ENCODE measurements around the gene NFE2L2. TPM values are rescaled to one million over a fixed set of nuclear protein-coding genes. Genes with fewer than 3 reads are reported as not detected.

Gene NFE2L2
- total RNA-seq: 10 to 100 TPM; 54.1 to 54.2 TPM

DNA sequence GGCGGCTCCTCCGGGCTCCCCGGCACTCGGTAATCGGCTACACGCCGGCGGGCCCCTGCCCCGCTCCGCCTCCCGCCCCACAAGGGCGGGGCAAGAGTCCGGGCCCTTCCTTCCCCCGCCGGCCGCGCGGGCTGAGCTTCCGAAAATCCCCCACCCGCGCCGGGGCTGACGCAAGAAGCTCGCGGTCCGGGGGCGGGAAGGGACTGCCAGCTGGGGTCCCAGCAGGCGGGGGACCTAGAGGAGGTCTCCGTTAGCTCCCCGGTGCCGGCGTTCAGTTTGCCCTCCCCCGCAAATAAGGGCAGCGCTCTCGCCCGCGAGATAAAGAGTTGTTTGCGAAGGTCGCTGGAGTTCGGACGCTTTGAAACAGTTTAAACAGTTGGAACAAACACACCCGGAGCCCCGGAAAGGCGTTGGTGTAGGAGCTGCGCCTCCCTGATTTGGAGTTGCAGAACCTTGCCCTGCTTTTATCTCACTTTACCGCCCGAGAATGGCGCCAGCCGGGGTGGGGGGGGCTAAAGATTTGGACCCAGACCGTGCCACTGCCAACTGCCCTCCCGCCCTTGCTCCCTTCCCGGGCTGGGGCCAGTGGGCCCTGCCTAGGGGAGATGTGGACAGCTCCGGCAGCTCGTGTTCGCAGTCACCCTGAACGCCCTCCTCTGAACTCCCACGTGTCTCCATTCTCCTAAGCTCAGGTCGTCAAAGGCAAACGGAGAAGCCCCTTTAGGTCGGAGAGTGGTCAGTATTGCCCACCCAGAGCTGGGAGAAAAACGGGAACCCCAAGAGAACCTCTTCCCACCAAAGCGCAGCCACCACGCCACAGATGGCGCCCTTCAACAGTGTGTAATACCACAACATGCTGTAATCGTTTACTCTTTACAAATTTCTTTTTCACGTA lies at the start of gene NFE2L2:
Gene NFE2L2, minus strand, starts transcription at position 35 of the 895 bp plus-strand sequence. CDS start 151 bp downstream, outside the sequence.
- CTCF ChIA-PET: interaction anchor here (0.7 to 3.7 kb wide), 16 partner anchors 10 to 100 kb away, joined by 3 to 30 read pairs (median 8); partner anchors contain the start of gene HNRNPA3
- POLR2A ChIA-PET: interaction anchor here (0.5 to 3.7 kb wide), 22 partner anchors 9 to 1186 kb away, joined by 3 to 98 read pairs (median 5); partner anchors contain the start of genes AGPS, HNRNPA3, PJVK and PRKRA

DNA sequence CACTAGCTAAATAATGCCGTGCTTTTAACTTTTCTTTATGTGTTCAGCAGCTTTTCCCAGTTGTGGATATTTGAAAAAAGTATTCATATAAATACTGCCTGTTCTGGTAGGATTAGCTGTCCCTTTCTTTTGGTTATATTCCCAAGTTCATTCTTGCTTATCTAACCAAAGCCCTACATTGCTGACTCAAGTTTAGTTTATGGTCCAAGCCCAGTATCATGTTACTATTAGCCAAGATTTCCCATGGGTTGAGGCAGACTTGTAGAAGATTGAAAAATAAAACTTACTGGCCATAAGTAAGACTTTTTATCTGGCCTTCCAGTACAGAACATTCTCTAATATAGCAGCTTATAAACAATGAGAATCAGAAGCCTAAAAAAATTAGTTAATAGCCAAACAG lies 49.7 kb upstream of the NFE2L2 start:
- ChIA-PET CTCF (interaction anchor here (1.1 kb wide), 1 partner anchor 22 kb away, joined by 3 read pairs; no protein-coding TSS in a partner anchor), POLR2A (no interaction called here)

DNA sequence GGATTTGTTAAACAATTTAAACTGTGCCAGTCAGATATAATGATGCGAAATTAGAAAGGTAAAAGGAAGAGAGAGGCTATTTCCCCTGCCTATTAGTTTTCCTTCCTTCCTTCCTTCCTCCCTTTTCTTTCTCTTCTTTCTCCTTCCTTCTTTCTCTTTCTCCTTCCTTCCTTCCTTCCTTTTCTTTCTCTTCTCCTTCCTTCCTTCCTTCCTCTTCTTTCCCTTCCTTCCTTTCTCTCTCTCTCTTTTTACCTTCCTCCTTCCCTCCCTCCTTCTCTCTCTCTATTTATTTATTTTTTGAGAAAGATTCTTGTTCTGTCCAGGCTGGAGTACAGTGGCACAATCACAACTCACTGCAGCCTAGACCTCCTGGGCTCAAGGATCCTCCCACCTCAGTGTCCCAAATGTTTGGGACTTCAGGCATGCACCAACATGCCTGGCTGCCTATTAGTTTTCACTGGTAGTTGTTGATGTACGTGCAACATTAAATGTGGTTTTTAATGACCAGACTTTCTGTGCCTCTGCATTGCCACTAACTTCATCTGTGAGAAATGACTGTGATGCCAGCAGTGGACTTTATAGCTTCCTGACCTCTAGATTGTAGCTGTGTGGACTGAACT lies 48.7 kb upstream of the NFE2L2 start:
- ChIA-PET POLR2A (no interaction called here), CTCF (interaction anchor here (1.1 to 2.7 kb wide), 3 partner anchors 21 to 149 kb away, joined by 3 to 10 read pairs (median 4); no protein-coding TSS in a partner anchor)

DNA sequence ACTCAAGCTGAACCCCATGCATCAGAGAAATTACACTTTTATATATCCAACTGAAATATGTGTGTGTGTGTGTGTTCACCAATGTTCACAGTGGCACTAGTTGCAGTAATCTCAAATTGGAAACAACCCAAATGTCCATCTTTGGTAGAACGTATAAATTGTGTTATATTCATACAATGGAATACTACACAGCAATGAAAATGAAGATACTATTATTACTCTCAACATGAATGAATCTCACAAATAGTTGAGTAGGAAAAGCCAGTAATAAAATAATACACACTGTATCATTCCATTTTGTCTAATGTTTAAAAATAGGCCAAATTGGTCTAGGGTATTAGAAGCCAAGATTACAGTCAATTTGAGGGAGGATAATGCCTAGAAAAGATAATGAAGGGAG lies 48.0 kb upstream of the NFE2L2 start:
- ChIA-PET POLR2A (no interaction called here), CTCF (interaction anchor here (1.3 to 2.7 kb wide), 2 partner anchors 49 to 148 kb away, joined by 4 to 10 read pairs; no protein-coding TSS in a partner anchor)

DNA sequence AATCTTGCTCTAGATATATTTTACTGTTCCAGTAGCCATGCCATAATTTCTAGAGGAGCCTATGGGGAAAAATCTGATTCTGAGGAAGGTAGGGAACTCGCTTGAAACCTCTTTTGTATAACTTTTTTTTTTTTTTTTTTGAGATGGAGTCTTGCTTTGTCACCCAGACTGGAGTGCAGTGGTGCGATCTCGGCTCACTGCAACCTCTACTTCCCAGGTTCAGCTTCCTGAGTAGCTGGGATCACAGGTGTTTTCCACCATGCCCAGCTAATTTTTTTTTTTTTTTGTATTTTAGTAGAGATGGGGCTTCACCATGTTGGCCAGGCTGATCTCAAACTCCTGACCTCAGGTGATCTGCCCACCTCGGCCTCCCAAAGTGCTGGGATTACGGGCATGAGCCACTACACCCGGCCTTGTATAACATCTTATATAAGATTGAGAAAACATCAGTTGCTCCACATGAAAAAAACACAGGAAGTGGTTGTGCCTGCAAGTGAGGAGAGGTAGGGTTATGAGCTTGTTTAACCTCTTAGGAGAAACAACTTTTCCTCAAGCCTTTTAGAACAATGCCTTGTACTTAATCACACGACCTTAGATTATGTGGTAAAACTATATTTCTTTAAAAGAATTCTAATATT lies 45.3 kb upstream of the NFE2L2 start:
- ChIA-PET CTCF (interaction anchor here (0.7 to 1.6 kb wide), 4 partner anchors 25 to 146 kb away, joined by 3 to 8 read pairs (median 4); partner anchors contain the start of gene NFE2L2), POLR2A (interaction anchor here (1.0 to 1.2 kb wide), 2 partner anchors 45 to 98 kb away, joined by 4 to 8 read pairs; partner anchors contain the start of gene NFE2L2)

DNA sequence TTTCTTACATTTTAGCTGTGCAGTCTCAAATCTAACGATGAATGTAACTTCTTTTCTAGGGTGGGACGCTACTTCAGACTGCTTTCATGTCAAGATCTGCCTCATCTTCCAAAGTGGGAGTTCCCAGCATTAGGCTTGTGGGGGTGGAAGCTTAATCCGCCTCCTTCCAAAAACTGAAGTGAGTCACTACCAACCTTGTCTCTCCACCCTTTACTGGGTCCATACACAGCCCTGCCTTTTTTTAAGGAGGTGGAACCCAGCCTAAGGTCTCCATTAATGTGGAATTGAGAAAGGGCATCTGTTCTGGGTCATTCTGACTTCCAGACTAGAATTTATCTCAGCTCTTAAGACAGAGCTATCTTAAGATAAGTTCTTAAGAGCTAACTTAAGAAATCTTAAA lies 42.0 kb upstream of the NFE2L2 start:
- CTCF ChIA-PET: no interaction called here
- POLR2A ChIA-PET: no interaction called here

DNA sequence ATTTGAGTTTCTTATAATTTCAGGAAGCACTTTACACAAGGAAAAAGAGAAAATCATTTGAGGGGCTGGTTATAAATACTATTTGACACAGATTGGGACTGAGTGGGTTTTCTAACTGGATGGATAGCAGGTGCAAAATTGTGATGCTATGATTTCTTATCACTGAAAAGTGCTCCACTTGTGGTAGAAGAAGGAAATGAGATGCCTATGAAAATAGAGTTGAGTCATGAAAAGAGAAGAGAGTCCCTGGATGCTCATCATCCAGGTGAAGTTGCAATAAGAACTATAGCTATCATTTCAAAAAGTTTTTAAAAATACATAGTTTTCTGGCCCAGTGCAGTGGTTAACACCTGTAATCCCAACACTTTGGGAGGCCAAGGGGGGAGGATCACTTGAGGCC lies 39.4 kb upstream of the NFE2L2 start:
- ChIA-PET POLR2A (no interaction called here), CTCF (interaction anchor here (0.6 kb wide), 1 partner anchor 77 kb away, joined by 3 read pairs; no protein-coding TSS in a partner anchor)

DNA sequence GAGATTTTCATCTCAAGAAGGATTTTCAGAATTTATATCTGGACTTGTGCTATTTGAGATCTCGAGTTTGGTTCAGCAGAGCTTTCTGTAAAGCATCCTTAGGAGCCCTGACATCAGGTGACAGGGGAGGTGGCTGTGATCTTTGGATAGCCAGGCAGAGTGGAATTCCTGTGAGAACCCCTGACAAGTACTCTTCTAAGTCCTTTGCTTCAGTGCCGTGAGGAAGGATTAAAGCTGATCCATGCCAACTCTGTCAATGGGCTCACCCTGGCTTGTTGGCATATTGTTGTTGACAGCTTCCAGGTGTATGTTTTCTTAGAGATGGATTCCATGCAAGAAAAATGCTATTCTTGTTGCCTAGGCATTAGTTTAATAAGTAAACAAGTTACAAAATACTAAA lies 38.0 kb upstream of the NFE2L2 start:
- CTCF ChIA-PET: no interaction called here
- POLR2A ChIA-PET: no interaction called here

DNA sequence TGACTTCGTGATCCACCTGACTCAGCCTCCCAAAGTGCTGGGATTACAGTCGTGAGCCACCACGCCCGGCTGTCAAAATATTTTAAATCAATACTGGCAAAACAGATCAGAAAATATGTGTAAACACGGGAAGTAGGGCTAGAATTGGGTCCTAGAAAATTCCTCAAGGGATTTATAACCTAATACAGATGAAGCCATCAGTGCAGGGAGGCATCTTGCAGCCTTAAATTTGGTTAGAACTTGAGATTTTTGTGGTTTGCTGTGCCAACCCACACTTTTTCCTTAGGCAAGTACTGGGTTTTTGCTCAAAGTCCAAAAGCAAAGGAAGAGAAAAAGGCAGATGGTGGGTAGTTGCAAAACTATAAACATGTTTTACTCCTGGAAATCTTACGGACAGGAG lies 33.7 kb upstream of the NFE2L2 start:
- ChIA-PET POLR2A (no interaction called here), CTCF (interaction anchor here (1.5 kb wide), 1 partner anchor 134 kb away, joined by 5 read pairs; no protein-coding TSS in a partner anchor)

DNA sequence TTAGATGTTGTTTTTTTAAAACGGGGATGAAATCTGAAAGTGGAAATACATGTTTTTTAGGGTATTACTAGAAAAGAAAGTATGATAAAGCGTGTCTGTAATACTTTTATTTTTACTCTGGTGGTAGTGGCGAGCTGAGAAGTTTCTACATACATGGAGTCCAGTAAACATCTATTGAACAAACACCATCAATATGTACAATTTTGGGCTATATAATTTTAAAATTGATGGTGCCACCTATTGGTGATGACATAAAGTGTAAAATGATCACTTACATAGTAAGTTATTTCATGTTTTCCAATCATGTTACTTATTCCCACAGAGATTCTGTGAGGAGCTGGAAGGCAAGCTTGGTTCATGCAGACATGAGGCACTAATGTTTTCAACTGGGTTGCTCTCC lies 31.5 kb upstream of the NFE2L2 start:
- ChIA-PET POLR2A (no interaction called here), CTCF (interaction anchor here (0.8 to 2.1 kb wide), 8 partner anchors 25 to 140 kb away, joined by 3 to 12 read pairs (median 3); partner anchors contain the start of genes HNRNPA3 and NFE2L2)

DNA sequence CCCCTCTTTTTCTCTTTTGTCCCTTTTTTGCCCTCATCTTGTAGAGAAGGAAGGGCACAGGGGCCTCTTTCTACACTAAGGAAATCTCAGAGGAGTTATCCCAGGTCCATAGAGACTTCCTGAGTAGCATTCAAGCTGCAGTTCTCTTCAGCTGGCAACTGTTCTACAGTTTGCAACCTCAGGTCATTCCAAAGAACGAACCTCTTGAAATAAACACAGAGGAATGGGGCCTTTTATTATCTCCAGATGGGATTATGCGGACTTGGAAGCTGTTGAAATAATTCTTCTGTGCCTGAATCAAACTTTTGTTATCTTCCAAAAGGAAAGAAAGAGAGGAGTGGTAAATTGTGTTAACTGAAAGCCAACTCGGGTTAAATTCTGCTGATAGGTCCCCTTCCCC lies 31.0 kb upstream of the NFE2L2 start:
- ChIA-PET CTCF (interaction anchor here (1.4 to 2.1 kb wide), 4 partner anchors 31 to 131 kb away, joined by 3 to 12 read pairs (median 7); partner anchors contain the start of gene NFE2L2), POLR2A (no interaction called here)

DNA sequence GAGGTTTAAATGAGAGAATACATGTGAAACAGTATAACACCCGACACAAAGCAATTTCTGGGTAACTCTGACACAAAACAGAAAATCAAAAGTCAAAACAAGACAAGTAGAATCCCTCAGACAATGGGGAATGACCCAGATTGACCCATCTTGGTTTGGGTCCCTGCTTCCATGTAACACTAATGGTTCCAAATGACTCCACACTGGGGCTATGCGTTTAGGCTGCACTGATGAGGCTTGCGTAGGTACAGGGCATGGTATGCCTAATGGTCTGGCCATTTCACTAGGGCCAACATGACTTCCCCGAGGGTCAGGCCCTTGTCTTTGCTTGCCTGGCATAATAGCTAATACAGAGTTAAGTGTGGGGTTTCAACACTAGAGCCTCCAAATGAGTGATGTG lies 27.2 kb upstream of the NFE2L2 start:
- ChIA-PET CTCF (interaction anchor here (1.0 to 3.5 kb wide), 3 partner anchors 22 to 127 kb away, joined by 3 to 17 read pairs (median 7); partner anchors contain the start of gene NFE2L2), POLR2A (interaction anchor here (2.6 kb wide), 1 partner anchor 27 kb away, joined by 25 read pairs; the partner anchor contains the start of gene NFE2L2)

DNA sequence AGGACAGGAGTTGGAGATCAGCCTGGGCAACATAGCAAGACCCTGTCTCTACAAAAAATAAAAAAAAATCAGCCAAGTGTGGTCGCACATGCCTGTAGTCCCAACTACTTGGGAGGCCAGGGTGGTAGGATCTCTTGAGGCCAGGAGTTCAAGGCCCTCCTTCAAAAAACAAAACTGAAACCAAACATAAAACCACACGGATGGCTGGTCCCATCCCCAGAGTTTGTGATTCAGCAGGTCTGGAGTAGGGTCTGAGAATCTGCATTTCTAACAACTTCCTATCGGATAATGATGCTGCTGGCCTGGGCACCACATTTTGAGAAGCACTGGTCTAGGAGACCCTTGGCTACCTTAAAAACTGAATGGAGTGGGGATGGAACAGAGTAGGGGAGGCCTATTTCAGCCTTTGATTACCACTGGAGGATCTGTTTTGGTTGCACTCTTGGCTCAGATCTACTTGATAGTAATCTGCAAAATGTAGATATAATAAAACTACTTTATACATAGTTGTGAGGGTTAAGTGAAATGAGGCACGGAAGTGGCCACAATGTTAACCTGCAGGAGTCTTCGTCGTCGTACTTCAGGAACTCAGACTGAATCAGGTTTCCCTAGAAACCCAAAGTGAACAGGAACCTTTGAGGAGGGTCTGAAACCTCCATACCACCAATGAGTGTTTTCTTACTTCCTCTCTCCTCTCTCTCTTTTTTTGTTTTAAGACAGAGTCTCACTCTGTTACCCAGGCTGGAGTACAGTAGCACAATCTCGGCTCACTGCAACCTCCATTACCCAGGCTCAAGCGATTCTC lies 25.5 kb upstream of the NFE2L2 start:
- POLR2A ChIA-PET: interaction anchor here (1.8 to 2.6 kb wide), 2 partner anchors 26 to 27 kb away, joined by 13 to 25 read pairs; partner anchors contain the start of gene NFE2L2
- CTCF ChIA-PET: interaction anchor here (0.9 to 1.0 kb wide), 2 partner anchors 26 to 58 kb away, joined by 3 to 4 read pairs; partner anchors contain the start of gene NFE2L2

DNA sequence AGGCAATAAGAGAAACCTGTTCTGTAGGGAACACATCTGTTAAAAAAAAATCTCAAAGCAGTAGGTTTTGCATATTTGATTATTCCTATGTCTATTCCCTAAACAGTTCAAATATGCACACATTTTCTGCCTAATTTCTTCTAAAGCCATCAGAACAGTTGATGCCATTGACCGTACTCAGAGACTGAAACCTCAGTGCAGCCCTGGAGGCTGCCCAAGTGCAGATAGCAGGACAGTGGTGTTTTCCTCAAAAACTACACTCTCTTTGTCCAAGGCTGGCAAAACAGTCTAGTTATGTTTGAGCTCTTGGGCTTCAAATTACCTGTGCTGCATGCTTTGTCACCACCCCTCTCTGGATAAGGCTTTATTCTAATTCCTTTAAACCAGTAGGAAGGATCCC lies 23.3 kb upstream of the NFE2L2 start:
- ChIA-PET CTCF (no interaction called here), POLR2A (no interaction called here)

DNA sequence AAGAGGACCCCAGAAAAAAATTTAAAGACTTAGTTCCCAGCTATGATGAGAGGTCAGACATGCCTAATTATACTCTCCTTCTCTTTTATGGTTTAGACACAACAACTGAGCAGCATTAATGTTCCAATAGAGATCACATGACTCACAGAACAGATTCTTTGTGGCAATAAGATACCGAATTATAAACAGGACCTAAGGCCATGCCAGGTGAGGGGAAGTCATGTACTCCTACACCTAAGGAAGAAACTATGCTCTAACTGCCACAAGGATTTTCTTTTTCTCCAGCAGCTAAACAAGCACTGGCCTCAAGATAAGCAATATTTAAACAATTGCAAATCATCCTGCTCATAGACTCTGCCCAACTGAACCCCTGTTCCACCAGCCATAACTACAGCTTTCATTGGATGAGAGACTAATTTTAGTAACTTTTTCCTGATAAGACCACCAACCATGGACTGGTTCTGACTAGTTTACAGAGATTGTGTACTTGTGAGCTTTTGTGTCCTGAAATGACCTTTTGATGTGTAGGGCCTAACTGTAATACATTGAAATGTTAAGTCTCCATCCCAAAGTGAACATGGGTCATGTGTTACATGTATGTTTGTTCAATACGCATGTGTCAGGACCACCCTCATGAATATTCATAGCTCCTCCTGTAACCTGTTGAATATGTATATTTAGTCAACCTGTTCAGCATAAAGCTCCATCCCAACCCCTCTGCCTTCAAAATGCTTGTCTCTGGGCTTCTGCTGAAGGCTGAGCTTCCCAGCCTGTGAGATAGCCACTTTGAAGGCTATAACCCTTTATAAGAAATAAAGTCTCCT lies 21.6 kb upstream of the NFE2L2 start:
- ChIA-PET POLR2A (no interaction called here), CTCF (interaction anchor here (0.8 to 0.9 kb wide), 2 partner anchors 23 to 124 kb away, joined by 3 read pairs; no protein-coding TSS in a partner anchor)

DNA sequence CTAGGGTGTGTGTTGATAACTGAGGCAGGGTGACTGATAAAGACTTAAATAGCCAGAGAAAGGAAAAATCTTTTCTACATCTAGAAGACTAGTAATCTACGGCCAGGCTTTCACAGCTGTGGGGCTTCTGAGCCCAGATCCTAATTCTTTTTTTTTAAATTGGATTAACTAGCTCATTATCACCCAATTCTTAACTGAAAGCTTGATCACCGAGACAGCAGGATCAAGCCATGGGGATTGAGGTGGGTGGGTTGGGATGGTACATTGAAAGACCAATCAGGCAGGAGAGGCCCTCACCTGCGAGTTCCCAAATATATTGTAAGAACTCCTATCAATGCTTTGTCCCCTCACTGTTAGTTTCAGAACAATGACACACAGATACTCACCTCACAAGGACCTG lies 20.0 kb upstream of the NFE2L2 start:
- ChIA-PET CTCF (interaction anchor here (1.3 kb wide), 1 partner anchor 20 kb away, joined by 3 read pairs; the partner anchor contains the start of gene NFE2L2), POLR2A (no interaction called here)

DNA sequence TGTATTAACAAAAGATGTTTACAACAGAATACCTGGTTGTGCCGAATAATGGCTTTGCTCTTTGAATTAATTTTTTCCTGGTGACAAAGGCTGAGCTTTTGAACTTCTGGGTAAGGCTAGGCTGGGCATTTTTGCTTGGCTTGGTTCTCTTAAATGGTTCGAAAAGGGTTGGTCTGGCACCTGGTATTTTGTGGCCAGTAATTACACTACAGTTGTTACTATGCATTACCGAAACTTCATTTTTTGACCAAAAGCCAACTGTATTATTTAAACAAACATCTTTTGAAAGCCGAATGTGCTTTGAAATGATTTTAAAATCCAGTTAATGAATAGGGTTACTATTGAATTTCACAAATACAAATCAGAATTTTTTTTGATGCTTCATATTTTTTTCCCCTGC lies 19.4 kb upstream of the NFE2L2 start:
- POLR2A ChIA-PET: no interaction called here
- CTCF ChIA-PET: interaction anchor here (1.3 kb wide), 1 partner anchor 19 kb away, joined by 3 read pairs; the partner anchor contains the start of gene NFE2L2

All from activated CD8-positive, alpha-beta memory T cell treated with anti-CD3 and anti-CD28 coated beads for 36 hours (primary cell).